Neural progenitor cell (in vitro differentiated cells): Measurements from ENCODE around the gene ZFP36. TPM values are rescaled to one million over a fixed set of nuclear protein-coding genes. Genes with fewer than 3 reads are reported as not detected.

ENCODE experiments used
- DNase-seq: peaks from one replicate; pipeline ENCODE4 v3.0.0-alpha.2; 2016; ENCODE audit warnings: low spot score
- H2AFZ ChIP-seq: fragments of 200-600 bp; sonication (generic); replicated peaks from 2 replicates; pipeline ENCODE4 v1.6.1; 2016; ENCODE audit warnings: antibody characterized with exemption
- H3F3A ChIP-seq: fragments of 200-600 bp; sonication (generic); 2 replicates; pipeline ENCODE4 v1.6.1; 2016; ENCODE audit warnings: antibody characterized with exemption, low read depth
- H3K27ac ChIP-seq: fragments of 200-600 bp; sonication (generic); 2 replicates; pipeline ENCODE4 v1.5.1; 2016; ENCODE audit warnings: mild to moderate bottlenecking
- H3K27me3 ChIP-seq: fragments of 200-600 bp; sonication (generic); 2 replicates; pipeline ENCODE4 v1.6.1; 2016; ENCODE audit warnings: mild to moderate bottlenecking, moderate library complexity
- H3K36me3 ChIP-seq: fragments of 200-600 bp; sonication (generic); 2 replicates; pipeline ENCODE4 v1.5.1; 2016
- H3K4me1 ChIP-seq: fragments of 200-600 bp; sonication (generic); 2 replicates; pipeline ENCODE4 v1.6.1; 2016; ENCODE audit warnings: mixed run types
- H3K4me2 ChIP-seq: fragments of 200-600 bp; sonication (generic); 2 replicates; pipeline ENCODE4 v1.6.1; 2016
- H3K4me3 ChIP-seq: fragments of 200-600 bp; sonication (generic); 2 replicates; pipeline ENCODE4 v1.5.1; 2016
- H3K79me2 ChIP-seq: fragments of 200-600 bp; sonication (generic); 2 replicates; pipeline ENCODE4 v1.6.1; 2016; ENCODE audit warnings: low read depth
- H3K9ac ChIP-seq: fragments of 200-600 bp; sonication (generic); 2 replicates; pipeline ENCODE4 v1.6.1; 2016
- H3K9me3 ChIP-seq: fragments of 200-600 bp; sonication (generic); 2 replicates; pipeline ENCODE4 v1.5.1; 2016; ENCODE audit warnings: low read depth
- H4K20me1 ChIP-seq: fragments of 200-600 bp; sonication (generic); 2 replicates; pipeline ENCODE4 v1.6.1; 2016; ENCODE audit warnings: low read depth
- H3K27ac Mint-ChIP-seq: 3 replicates; pipeline ENCODE4 v1.8.0; 2021; ENCODE audit warnings: mixed read lengths
- H3K27me3 Mint-ChIP-seq: 2 replicates; pipeline ENCODE4 v1.8.0; 2022; ENCODE audit warnings: low read depth, mild to moderate bottlenecking, inconsistent platforms, moderate library complexity, mixed read lengths; ENCODE audit not compliant: insufficient read depth
- H3K36me3 Mint-ChIP-seq: 3 replicates; pipeline ENCODE4 v1.8.0; 2021; ENCODE audit warnings: mixed read lengths
- H3K4me1 Mint-ChIP-seq: 3 replicates; pipeline ENCODE4 v1.8.0; 2021; ENCODE audit warnings: mixed read lengths
- H3K4me3 Mint-ChIP-seq: 3 replicates; pipeline ENCODE4 v1.8.0; 2021; ENCODE audit warnings: mild to moderate bottlenecking, moderate library complexity, mixed read lengths
- H3K9me3 Mint-ChIP-seq: 3 replicates; pipeline ENCODE4 v1.8.0; 2020; ENCODE audit warnings: mixed read lengths
- EZH2 ChIP-seq: fragments of 200-600 bp; sonication (generic); IDR thresholded peaks from 2 replicates; pipeline ENCODE4 v1.6.1; 2017; ENCODE audit warnings: antibody characterized with exemption, mild to moderate bottlenecking, moderate library complexity
- EZH2phosphoT487 ChIP-seq: fragments of 200-600 bp; sonication (generic); IDR thresholded peaks from 2 replicates; pipeline ENCODE4 v1.6.1; 2017; ENCODE audit warnings: antibody characterized with exemption
- total RNA-seq: library from RNA; depleted of rRNA; stranded (reverse); fragments of >200 nt; gene quantifications from 2 replicates; pipeline ENCODE4 v1.2.3, GENCODE V29; 2015; ENCODE audit warnings: low replicate concordance
- TF ChIP-seq, protein P1 (sequence below): fragments of 200-600 bp; sonication (generic); IDR thresholded peaks from 2 replicates; pipeline ENCODE4 v1.5.1; 2017; ENCODE audit warnings: antibody characterized with exemption, mild to moderate bottlenecking

The ZFP36 gene
- total RNA-seq, 1 donor from 2014 or later = not detected

DNA sequence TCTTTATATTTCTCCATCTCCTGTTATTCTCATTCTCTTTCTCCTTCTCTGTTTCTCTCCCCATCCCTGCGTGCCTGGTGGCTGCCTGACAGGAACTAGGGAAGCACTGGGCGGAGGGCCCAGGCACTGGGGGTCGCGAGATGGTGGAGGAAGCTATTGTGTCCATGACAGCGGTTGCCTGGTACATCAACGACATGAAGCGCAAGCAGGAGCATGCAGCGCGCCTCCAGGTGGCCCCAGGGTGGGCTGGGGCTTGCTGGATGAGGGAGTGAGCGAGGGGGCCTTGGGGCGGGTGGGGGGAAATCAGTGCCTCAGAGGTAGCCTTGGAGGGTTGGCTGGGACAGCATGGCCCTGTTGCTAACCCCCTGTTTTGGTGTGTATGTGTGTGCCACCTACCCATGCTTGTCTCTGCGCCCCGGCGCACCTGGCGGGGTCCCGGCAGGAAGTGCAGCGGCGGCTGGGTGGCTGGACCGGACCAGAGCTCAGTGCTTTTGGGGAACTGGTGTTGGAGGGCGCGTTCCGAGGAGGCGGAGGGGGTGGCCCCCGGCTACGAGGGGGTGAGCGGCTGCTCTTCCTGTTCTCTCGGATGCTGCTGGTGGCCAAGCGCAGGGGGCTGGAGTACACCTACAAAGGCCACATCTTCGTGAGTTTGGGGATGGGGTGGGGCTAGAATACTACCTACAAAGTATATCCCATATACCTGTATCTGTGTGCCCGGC lies 11.0 kb downstream of the ZFP36 start:
- peaks cover 15% of the 10 kb centered on the region for H3F3A ChIP-seq
- H3K9ac ChIP-seq = no peak overlapping the region
- DNase-seq = no peak
- Mint-ChIP-seq H3K27me3 (peaks cover 2% of the 10 kb centered on the region), H3K4me3 (no peak overlapping the region), H3K4me1 (peaks cover 25% of the 10 kb centered on the region), H3K9me3 (no peaks in the 10 kb centered on the region), H3K27ac (no peak overlapping the region), H3K36me3 (peaks cover 18% of the 10 kb centered on the region)
- no peaks in the 10 kb centered on the region for H3K36me3 ChIP-seq
- H3K27ac ChIP-seq = no peak overlapping the region
- H3K79me2 ChIP-seq = peaks cover 41% of the 10 kb centered on the region
- peaks cover 34% of the 10 kb centered on the region for H4K20me1 ChIP-seq
- no peaks in the 10 kb centered on the region for H3K27me3 ChIP-seq
- H2AFZ ChIP-seq = no peak overlapping the region
- H3K4me1 ChIP-seq = peaks cover 11% of the 10 kb centered on the region
- no peak overlapping the region for H3K4me2 ChIP-seq
- H3K4me3 ChIP-seq = no peak overlapping the region
- TF ChIP-seq EZH2phosphoT487 (no peak), EZH2 (no peak)
- TF ChIP-seq, protein P1, sequence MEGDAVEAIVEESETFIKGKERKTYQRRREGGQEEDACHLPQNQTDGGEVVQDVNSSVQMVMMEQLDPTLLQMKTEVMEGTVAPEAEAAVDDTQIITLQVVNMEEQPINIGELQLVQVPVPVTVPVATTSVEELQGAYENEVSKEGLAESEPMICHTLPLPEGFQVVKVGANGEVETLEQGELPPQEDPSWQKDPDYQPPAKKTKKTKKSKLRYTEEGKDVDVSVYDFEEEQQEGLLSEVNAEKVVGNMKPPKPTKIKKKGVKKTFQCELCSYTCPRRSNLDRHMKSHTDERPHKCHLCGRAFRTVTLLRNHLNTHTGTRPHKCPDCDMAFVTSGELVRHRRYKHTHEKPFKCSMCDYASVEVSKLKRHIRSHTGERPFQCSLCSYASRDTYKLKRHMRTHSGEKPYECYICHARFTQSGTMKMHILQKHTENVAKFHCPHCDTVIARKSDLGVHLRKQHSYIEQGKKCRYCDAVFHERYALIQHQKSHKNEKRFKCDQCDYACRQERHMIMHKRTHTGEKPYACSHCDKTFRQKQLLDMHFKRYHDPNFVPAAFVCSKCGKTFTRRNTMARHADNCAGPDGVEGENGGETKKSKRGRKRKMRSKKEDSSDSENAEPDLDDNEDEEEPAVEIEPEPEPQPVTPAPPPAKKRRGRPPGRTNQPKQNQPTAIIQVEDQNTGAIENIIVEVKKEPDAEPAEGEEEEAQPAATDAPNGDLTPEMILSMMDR = no peak
- no peaks in the 10 kb centered on the region for H3K9me3 ChIP-seq

DNA sequence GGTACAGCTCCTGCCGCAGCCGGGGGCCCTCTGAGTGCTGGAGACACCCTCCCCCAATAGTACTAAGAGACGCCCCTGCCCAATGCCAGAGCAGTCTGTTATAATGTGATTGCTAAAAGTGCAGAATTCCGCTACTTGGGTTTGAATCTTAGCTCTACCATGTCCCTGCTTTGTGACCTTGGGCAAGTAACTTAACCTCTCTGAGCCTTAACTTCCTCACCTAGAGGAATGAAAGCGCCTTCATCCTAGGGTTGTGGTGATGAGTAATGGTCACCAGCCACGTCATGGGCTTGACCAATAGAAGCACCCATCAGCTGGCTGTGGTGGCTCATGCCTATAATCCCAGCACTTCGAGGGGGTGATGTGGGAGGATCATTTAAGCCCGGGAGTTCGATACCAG lies 12.4 kb downstream of the ZFP36 start:
- Mint-ChIP-seq H3K36me3 (peaks cover 24% of the 10 kb centered on the region), H3K9me3 (no peaks in the 10 kb centered on the region), H3K27me3 (no peaks in the 10 kb centered on the region), H3K4me3 (no peak overlapping the region), H3K27ac (no peak overlapping the region), H3K4me1 (peaks cover 23% of the 10 kb centered on the region)
- no peak overlapping the region for H3K9ac ChIP-seq
- no peak overlapping the region for H3K4me2 ChIP-seq
- no peaks in the 10 kb centered on the region for H3K36me3 ChIP-seq
- H3F3A ChIP-seq = peaks cover 4% of the 10 kb centered on the region
- peaks cover 31% of the 10 kb centered on the region for H3K79me2 ChIP-seq
- H2AFZ ChIP-seq = no peak overlapping the region
- no peak for TF ChIP-seq EZH2phosphoT487
- no peaks in the 10 kb centered on the region for H3K9me3 ChIP-seq
- no peak overlapping the region for H3K27ac ChIP-seq
- peaks cover 11% of the 10 kb centered on the region for H3K4me1 ChIP-seq
- no peaks in the 10 kb centered on the region for H3K27me3 ChIP-seq
- DNase-seq = no peak
- H4K20me1 ChIP-seq = peaks cover 33% of the 10 kb centered on the region
- no peak overlapping the region for H3K4me3 ChIP-seq

DNA sequence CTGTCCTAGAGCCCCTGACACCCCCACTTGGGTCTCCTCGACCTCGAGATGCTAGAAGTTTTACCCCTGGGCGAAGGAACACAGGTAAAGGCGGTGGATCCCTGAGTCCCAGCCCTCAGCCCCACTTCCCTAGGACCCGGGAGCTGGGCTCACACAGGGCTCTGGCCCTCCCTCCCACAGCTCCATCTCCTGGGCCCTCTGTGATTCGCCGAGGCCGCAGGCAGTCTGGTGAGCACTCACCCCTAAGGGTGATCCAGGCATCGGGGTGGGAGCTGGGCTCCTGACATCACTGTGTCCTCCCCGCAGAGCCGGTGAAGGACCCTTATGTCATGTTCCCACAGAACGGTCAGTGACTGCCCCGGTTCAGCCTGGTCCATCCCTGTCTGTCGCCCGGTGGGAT lies 14.1 kb downstream of the ZFP36 start:
- Histone ChIP-seq H2AFZ (no peak overlapping the region), H3K27ac (no peak overlapping the region), H3K4me3 (no peak overlapping the region), H3K4me2 (no peak overlapping the region), H4K20me1 (peaks cover 19% of the 10 kb centered on the region), H3K4me1 (no peaks in the 10 kb centered on the region), H3F3A (peaks cover 2% of the 10 kb centered on the region), H3K27me3 (no peaks in the 10 kb centered on the region), H3K9ac (no peak overlapping the region), H3K79me2 (peaks cover 13% of the 10 kb centered on the region), H3K36me3 (no peaks in the 10 kb centered on the region), H3K9me3 (no peaks in the 10 kb centered on the region)
- H3K27ac Mint-ChIP-seq = no peak overlapping the region
- TF ChIP-seq EZH2 (no peak), EZH2phosphoT487 (no peak)
- TF ChIP-seq, protein P1 = no peak
- H3K9me3 Mint-ChIP-seq = no peaks in the 10 kb centered on the region
- H3K27me3 Mint-ChIP-seq = peaks cover 4% of the 10 kb centered on the region
- H3K4me3 Mint-ChIP-seq = no peak overlapping the region
- peaks cover 25% of the 10 kb centered on the region for H3K36me3 Mint-ChIP-seq
- no peak for DNase-seq
- peaks cover 10% of the 10 kb centered on the region for H3K4me1 Mint-ChIP-seq

GRCh38 chr19:39422020-39422419 lies 15.4 kb downstream of the ZFP36 start:
- Histone ChIP-seq H3K27me3 (no peaks in the 10 kb centered on the region), H3K4me1 (no peaks in the 10 kb centered on the region), H3F3A (peaks cover 4% of the 10 kb centered on the region), H3K36me3 (no peaks in the 10 kb centered on the region), H3K27ac (no peak overlapping the region), H3K9ac (no peak overlapping the region), H4K20me1 (peaks cover 7% of the 10 kb centered on the region), H3K9me3 (no peaks in the 10 kb centered on the region), H2AFZ (no peak overlapping the region), H3K79me2 (peaks cover under 1% of the 10 kb centered on the region), H3K4me3 (no peak overlapping the region), H3K4me2 (no peak overlapping the region)
- Mint-ChIP-seq H3K9me3 (no peaks in the 10 kb centered on the region), H3K4me3 (no peak overlapping the region), H3K27ac (no peak overlapping the region), H3K27me3 (peaks cover 4% of the 10 kb centered on the region), H3K4me1 (peaks cover 15% of the 10 kb centered on the region), H3K36me3 (peaks cover 30% of the 10 kb centered on the region)
- TF ChIP-seq, protein P1 = no peak
- TF ChIP-seq EZH2phosphoT487 = no peak
- no peak for DNase-seq
